ENCODE data around the gene XRCC2. TPM values are rescaled to one million over a fixed set of nuclear protein-coding genes. Genes with fewer than 3 reads are reported as not detected.
"Not testable (repeated sequence)": the region's sequence is repeated elsewhere in the genome, so short reads cannot be mapped to it uniquely, and the experiment has no call there.

The XRCC2 gene
- total RNA-seq, 2 experiments from 2014 or later: 20.2 to 20.8 TPM

DNA sequence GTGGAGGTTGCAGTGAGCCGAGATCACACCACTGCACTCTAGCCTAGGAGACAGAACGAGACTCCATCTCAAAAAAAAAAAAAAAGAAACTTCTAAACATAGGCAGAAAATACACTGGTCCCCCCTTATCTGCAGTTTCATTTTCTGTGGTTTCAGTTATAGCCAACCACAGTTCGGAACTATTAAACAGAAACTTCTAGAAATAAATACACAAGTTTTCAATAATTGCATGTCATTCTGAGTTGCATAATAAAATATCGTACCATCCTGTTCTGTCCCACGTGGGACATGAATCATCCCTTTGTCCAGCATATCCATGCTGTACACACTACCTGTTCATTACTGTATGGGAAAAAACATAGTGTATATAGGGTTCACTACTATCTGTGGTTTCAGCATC, 8.0 kb downstream of the XRCC2 start:
- CTCF ChIA-PET: no interaction called here
- POLR2A ChIA-PET: no interaction called here

- CTCF ChIA-PET: no interaction called here
- POLR2A ChIA-PET: no interaction called here
Observed at GRCh38 chr7:152666078-152666477, 9.9 kb downstream of the XRCC2 start.

DNA sequence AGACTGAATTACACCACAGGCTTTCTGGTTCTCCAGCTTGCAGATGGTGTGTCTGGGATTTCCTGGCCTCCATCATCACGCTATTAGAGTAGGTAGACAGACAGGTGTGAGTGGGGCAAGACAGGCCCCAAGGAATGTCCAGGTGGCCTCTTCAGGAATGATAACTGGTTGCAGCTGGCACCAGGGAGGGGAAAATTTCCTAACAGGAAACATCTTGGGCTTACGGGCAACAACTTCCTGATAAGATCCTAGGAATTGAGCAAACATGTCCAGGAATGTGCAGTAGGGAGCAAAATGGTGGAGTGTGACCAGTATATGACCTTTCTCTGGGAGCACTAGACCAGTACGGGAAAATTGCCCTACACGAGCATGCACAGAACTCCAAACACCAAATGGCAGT, 11.3 kb downstream of the XRCC2 start:
- ChIA-PET POLR2A (no interaction called here), CTCF (no interaction called here)

- ChIA-PET POLR2A (no interaction called here), CTCF (no interaction called here)
Observed at GRCh38 chr7:152663931-152664330, 12.0 kb downstream of the XRCC2 start.

DNA sequence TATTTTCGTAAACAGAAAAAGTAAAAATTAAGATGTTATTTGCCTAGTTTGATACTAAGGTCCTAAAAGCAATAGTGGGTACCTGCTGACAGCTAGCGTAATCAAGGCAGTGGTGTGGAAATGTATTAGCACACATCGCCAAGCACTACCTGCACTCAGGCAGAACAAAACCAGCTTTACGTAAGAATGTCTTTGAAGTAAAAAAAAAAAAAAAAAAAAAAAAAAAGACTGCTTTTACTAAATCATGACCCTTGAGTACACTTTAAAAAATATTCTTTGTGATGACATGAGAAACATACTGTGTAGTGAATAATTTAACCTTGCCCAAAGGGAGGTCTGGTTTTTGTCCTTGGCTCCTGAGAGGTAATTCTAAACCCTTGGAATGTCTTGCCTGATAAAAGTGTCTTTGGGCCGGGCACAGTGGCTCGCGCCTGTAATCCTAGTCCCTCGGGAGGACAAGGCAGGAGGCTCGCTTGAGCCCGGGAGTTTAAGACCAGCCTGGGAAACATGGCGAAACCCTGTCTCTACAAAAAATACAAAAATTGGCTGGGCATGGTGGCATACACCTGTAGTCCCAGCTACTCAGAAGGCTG, 12.7 kb downstream of the XRCC2 start:
- ChIA-PET POLR2A (interaction anchor here (0.6 kb wide), 1 partner anchor 14 kb away, joined by 7 read pairs; no protein-coding TSS in a partner anchor), CTCF (no interaction called here)

GRCh38 chr7:152661479-152661878, 14.5 kb downstream of the XRCC2 start:
- POLR2A ChIA-PET: no interaction called here
- CTCF ChIA-PET: no interaction called here

GRCh38 chr7:152660021-152660420, 15.9 kb downstream of the XRCC2 start:
- ChIA-PET POLR2A (no interaction called here), CTCF (no interaction called here)

GRCh38 chr7:152654971-152655370, 21.0 kb downstream of the XRCC2 start:
- ChIA-PET POLR2A (no interaction called here), CTCF (no interaction called here)

DNA sequence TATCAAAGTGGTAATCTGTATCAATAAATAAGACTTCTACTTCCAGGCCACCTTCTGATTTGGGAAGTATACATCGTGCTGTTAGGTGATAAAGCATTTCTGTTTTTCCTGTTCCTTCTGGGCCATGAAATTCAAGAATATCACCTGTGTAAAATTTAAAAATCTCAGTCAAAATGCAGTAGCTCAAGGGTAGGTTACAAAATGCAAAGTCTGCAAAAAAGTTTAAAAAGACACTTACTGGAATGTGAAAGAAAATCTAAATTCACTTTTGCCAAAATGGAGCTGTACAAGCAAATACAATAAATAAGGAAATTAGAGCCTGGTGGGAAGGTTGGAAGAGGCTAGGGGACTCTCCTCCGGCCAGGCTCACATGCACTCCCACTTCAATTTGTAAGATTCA, 26.7 kb downstream of the XRCC2 start:
- POLR2A ChIA-PET: interaction anchor here (0.6 kb wide), 1 partner anchor 14 kb away, joined by 7 read pairs; no protein-coding TSS in a partner anchor
- CTCF ChIA-PET: no interaction called here

DNA sequence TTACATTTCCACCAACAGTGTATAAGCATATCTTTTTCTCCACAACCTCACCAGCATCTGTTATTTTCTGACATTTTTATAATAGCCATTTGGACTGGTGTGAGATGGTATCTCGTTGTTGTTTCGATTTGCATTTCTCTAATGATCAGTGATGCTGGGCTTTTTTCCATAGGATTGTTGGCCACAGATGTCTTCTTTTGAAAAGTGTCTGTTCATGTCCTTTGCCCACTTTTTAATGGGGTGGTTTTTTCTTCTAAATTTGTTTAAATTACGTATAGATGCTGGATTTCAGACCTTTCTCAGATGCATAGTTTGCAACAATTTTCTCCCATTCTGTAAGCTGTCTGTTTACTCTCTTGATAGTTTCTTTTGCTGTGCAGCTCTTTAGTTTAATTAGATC, 28.9 kb downstream of the XRCC2 start:
- ChIA-PET POLR2A (no interaction called here), CTCF (no interaction called here)

DNA sequence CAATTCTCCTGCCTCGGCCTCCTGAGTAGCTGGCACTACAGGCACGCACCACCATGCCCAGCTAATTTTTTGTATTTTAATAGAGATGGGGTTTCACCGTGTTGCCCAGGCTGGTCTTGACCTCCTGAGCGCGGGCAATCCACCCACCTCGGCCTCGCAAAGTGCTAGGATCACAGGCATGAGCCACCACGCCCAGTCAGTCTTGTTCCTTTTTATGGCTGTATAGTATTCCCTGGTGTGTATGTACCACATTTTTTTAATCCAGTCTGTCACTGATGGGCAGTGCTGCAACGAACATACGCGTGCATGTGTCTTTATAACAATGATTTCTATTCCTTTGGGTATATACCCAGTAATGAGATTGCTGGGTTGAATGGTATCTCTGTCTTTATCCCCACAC, 29.4 kb downstream of the XRCC2 start:
- CTCF ChIA-PET: not testable (repeated sequence)
- POLR2A ChIA-PET: interaction anchor here (0.6 kb wide), 1 partner anchor 28 kb away, joined by 3 read pairs; no protein-coding TSS in a partner anchor

DNA sequence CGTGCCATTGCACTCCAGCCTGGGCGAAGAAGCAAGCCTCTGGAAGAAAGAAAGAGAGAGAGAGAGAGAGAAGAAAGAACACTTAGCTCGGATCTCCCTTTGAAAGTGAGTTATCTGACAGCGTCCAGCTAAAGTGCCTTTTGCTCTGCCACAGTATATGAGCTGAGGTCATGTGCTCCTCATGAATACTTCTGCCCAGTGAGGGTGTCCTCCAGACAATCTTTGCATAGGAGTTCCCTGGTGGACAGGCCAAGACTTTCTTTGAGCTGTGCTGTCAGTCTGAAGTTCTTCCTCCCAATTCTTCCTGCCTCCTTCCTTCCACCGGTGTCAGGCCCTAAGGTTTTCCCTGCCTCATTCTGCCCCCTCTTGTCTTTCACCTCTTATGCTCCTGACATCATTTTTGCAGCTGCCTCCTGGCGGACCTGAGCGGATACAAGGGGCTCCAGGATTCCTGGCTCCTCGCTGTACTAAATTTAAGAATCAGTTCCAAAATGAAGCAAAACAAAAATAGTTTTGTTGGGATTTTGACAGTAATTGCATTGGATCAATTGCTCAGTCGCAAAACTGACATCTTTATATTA, 31.9 kb downstream of the XRCC2 start:
- ChIA-PET CTCF (no interaction called here), POLR2A (no interaction called here)

- ChIA-PET POLR2A (no interaction called here), CTCF (interaction anchor here (0.7 kb wide), 1 partner anchor 225 kb away, joined by 6 read pairs; no protein-coding TSS in a partner anchor)
Observed at GRCh38 chr7:152641384-152641783, 34.6 kb downstream of the XRCC2 start.

- POLR2A ChIA-PET: no interaction called here
- CTCF ChIA-PET: interaction anchor here (0.7 kb wide), 1 partner anchor 224 kb away, joined by 6 read pairs; no protein-coding TSS in a partner anchor
Observed at GRCh38 chr7:152640829-152641228, 35.1 kb downstream of the XRCC2 start.

- ChIA-PET POLR2A (no interaction called here), CTCF (no interaction called here)
Observed at GRCh38 chr7:152637920-152638580, 37.9 kb downstream of the XRCC2 start.

GRCh38 chr7:152637161-152637560, 38.8 kb downstream of the XRCC2 start:
- ChIA-PET POLR2A (no interaction called here), CTCF (no interaction called here)

DNA sequence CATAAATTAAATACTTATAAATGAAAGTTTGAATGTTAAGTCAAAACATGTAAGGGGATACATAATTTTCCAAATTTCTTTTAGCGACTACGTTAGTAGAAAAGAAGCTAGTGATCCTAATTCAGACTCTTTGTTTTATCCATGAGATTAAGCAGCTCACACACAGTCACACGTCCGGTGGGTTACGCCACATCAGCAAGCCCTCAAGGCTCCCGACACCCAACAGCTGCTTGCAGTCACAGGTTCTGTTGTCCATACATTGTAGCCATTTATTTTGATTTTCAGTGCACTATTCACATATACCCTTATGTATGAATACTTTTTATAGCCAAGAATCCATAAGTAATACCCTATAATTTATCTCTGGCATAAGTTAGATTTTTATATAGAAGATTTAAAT, 39.5 kb downstream of the XRCC2 start:
- CTCF ChIA-PET: no interaction called here
- POLR2A ChIA-PET: no interaction called here

DNA sequence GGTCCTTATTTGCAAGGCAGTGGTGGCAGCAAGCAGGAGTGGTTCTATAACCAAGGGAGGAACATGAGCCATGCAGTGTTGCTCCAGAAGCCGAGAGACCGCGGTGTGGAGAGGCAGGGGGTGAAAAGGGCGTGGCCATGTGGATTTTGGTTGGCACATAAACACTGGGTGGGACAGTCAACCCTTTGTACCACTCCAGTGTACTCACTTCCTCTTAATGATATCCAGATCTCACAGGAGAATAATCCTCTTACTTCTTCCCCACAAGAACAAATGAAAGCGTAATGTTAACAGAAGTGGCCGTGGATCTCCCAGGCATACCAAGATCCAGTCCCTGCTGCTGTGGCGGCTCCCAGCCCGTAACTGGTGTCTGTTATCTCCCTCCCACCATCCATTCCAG, 42.4 kb downstream of the XRCC2 start:
- POLR2A ChIA-PET: no interaction called here
- CTCF ChIA-PET: no interaction called here

DNA sequence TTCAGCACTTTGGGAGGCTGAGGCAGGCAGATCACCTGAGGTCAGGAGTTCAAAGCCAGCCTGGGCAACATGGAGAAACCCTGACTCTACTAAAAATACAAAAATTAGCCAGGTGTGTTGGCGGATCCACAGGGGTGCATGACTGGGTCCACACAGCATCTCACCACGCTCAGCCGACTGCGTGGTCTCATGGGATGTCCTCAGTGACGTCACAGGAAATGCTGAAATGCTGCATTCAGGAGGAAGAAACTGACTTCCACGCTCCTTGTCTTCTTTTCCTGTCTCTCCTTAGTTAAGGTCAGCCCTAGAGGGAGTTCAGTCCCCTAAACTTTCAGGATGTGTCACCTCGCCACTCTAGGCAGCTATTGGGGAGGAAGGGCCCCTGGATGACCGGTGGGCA, 42.9 kb downstream of the XRCC2 start:
- ChIA-PET CTCF (no interaction called here), POLR2A (no interaction called here)

DNA sequence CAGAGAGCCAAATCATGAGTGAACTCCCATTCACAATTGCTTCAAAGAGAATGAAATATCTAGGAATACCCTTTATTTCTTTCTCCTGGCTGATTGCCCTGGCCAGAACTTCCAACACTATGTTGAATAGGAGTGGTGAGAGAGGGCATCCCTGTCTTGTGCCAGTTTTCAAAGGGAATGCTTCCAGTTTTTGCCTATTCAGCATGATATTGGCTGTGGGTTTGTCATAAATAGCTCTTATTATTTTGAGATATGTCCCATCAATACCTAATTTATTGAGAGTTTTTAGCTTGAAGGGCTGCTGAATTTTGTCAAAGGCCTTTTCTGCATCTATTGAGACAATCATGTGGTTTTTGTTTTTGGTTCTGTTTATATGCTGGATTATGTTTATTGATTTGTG, 47.2 kb downstream of the XRCC2 start:
- CTCF ChIA-PET, POLR2A ChIA-PET: not testable (repeated sequence)

- CTCF ChIA-PET: interaction anchor here (0.7 kb wide), 1 partner anchor 51 kb away, joined by 5 read pairs; no protein-coding TSS in a partner anchor
- POLR2A ChIA-PET: no interaction called here
Observed at GRCh38 chr7:152624228-152624627, 51.7 kb downstream of the XRCC2 start.

GRCh38 chr7:152621426-152621825, 54.5 kb downstream of the XRCC2 start:
- ChIA-PET CTCF (no interaction called here), POLR2A (no interaction called here)

All from activated CD8-positive, alpha-beta memory T cell treated with anti-CD3 and anti-CD28 coated beads for 36 hours (primary cell).